Measurements from ENCODE around the gene STRN. TPM values are rescaled to one million over a fixed set of nuclear protein-coding genes. Genes with fewer than 3 reads are reported as not detected.
"Not testable (repeated sequence)": the region's sequence is repeated elsewhere in the genome, so short reads cannot be mapped to it uniquely, and the experiment has no call there.

The STRN gene
- total and polyA plus RNA-seq, 2 donors (not counting 1 experiment from before 2014, with no cell fraction given), result 13.7 to 19.9 TPM

- Histone ChIP-seq H3K9ac (ENCODE audit: insufficient read depth, low read length) (no peak overlapping the region), H2AFZ (ENCODE audit: low read length) (no peak overlapping the region), H3K27ac (ENCODE audit: insufficient read depth, low read length) (no peak overlapping the region), H3K4me3 (replicated peaks in 1 of 4; ENCODE audit: control extremely low read depth in 1 of 4, insufficient read depth in 1 of 4, low read depth in 3 of 4, low read length in 4 of 4) (no peak overlapping the region), H3K27me3 (ENCODE audit: control insufficient read depth, insufficient read depth, low read length) (no peaks in the 10 kb centered on the region), H3K79me2 (ENCODE audit: control insufficient read depth, insufficient read depth, low read length) (peaks cover 22% of the 10 kb centered on the region), H3K36me3 (ENCODE audit: control insufficient read depth, insufficient read depth, low read length) (no peaks in the 10 kb centered on the region), H3K4me1 (ENCODE audit: control insufficient read depth, extremely low read depth, insufficient read depth, low read length) (peaks cover 6% of the 10 kb centered on the region), H3K4me2 (ENCODE audit: extremely low read depth, insufficient read depth, low read length) (no peak overlapping the region), H3K9me3 (ENCODE audit: control insufficient read depth, insufficient read depth, low read depth, low read length) (no peaks in the 10 kb centered on the region), H4K20me1 (ENCODE audit: control insufficient read depth, extremely low read depth, insufficient read depth, low read length) (no peaks in the 10 kb centered on the region)
- no peak for DNase-seq (ENCODE audit: low read depth in 2 of 2)
- no peak for TF ChIP-seq CTCF (conservative IDR thresholded peaks at IDR 0.05 in 1 of 2, IDR thresholded peaks at IDR 0.05 in 1 of 2; ENCODE audit: low read depth in 1 of 2, low read length in 2 of 2)
- TF ChIP-seq EZH2 (IDR thresholded peaks at IDR 0.05; ENCODE audit: low read length, missing control alignments), result no peak
Observed at GRCh38 chr2:36951027-36951518, 15.3 kb downstream of the STRN start.

- Histone ChIP-seq H3K79me2 (ENCODE audit: control insufficient read depth, insufficient read depth, low read length) (peaks cover 14% of the 10 kb centered on the region), H3K4me3 (replicated peaks in 1 of 4; ENCODE audit: control extremely low read depth in 1 of 4, insufficient read depth in 1 of 4, low read depth in 3 of 4, low read length in 4 of 4) (no peak overlapping the region), H3K9ac (ENCODE audit: insufficient read depth, low read length) (no peak overlapping the region), H3K4me2 (ENCODE audit: extremely low read depth, insufficient read depth, low read length) (no peak overlapping the region), H4K20me1 (ENCODE audit: control insufficient read depth, extremely low read depth, insufficient read depth, low read length) (no peaks in the 10 kb centered on the region), H2AFZ (ENCODE audit: low read length) (no peak overlapping the region), H3K4me1 (ENCODE audit: control insufficient read depth, extremely low read depth, insufficient read depth, low read length) (peaks cover 6% of the 10 kb centered on the region), H3K9me3 (ENCODE audit: control insufficient read depth, insufficient read depth, low read depth, low read length) (no peaks in the 10 kb centered on the region), H3K27ac (ENCODE audit: insufficient read depth, low read length) (no peak overlapping the region), H3K27me3 (ENCODE audit: control insufficient read depth, insufficient read depth, low read length) (no peaks in the 10 kb centered on the region), H3K36me3 (ENCODE audit: control insufficient read depth, insufficient read depth, low read length) (no peaks in the 10 kb centered on the region)
- no peak for DNase-seq (ENCODE audit: low read depth in 2 of 2)
- no peak for TF ChIP-seq EZH2 (IDR thresholded peaks at IDR 0.05; ENCODE audit: low read length, missing control alignments)
- no peak for TF ChIP-seq CTCF (conservative IDR thresholded peaks at IDR 0.05 in 1 of 2, IDR thresholded peaks at IDR 0.05 in 1 of 2; ENCODE audit: low read depth in 1 of 2, low read length in 2 of 2)
Observed at GRCh38 chr2:36949845-36950244, 16.5 kb downstream of the STRN start.

- H3K79me2 ChIP-seq (ENCODE audit: control insufficient read depth, insufficient read depth, low read length); DNase-seq (ENCODE audit: low read depth in 2 of 2); H3K27me3 ChIP-seq (ENCODE audit: control insufficient read depth, insufficient read depth, low read length); H3K4me2 ChIP-seq (ENCODE audit: extremely low read depth, insufficient read depth, low read length); H4K20me1 ChIP-seq (ENCODE audit: control insufficient read depth, extremely low read depth, insufficient read depth, low read length); H3K36me3 ChIP-seq (ENCODE audit: control insufficient read depth, insufficient read depth, low read length); H3K9me3 ChIP-seq (ENCODE audit: control insufficient read depth, insufficient read depth, low read depth, low read length); H3K4me3 ChIP-seq (replicated peaks in 1 of 4; ENCODE audit: control extremely low read depth in 1 of 4, insufficient read depth in 1 of 4, low read depth in 3 of 4, low read length in 4 of 4); H2AFZ ChIP-seq (ENCODE audit: low read length); H3K9ac ChIP-seq (ENCODE audit: insufficient read depth, low read length); H3K4me1 ChIP-seq (ENCODE audit: control insufficient read depth, extremely low read depth, insufficient read depth, low read length); H3K27ac ChIP-seq (ENCODE audit: insufficient read depth, low read length): not testable (repeated sequence)
Observed at GRCh38 chr2:36945240-36945639, 21.1 kb downstream of the STRN start.
